ENCODE measurements around the gene MTA3.

Gene MTA3

GRCh38 chr2:42802150-42802549 is 233.7 kb downstream of the MTA3 start:
- no peak for DNase-seq (ENCODE audit: low read depth in 2 of 2)

GRCh38 chr2:42804338-42804737 is 235.9 kb downstream of the MTA3 start:
- DNase-seq (ENCODE audit: low read depth in 2 of 2), result no peak

- DNase-seq (ENCODE audit: low read depth in 2 of 2), result no peak
Measured at GRCh38 chr2:42804891-42805290, 236.5 kb downstream of the MTA3 start.

Measured in stimulated activated CD4-positive, alpha-beta T cell treated with anti-CD3 and anti-CD28 coated beads, Interleukin-4, amount 100 ng/mL, for 48 hours (primary cell).